ENCODE results near the gene DIP2C. TPM values are rescaled to one million over a fixed set of nuclear protein-coding genes. Genes with fewer than 3 reads are reported as not detected.
"Not testable (repeated sequence)": the region's sequence is repeated elsewhere in the genome, so short reads cannot be mapped to it uniquely, and the experiment has no call there.

The DIP2C gene
- total RNA-seq, 1 donor from 2014 or later = 10.1 TPM

GRCh38 chr10:586151-586550, 103.3 kb downstream of the DIP2C start:
- Mint-ChIP-seq H3K9me3 (peaks cover 3% of the 10 kb centered on the region), H3K36me3 (peaks cover 7% of the 10 kb centered on the region), H3K27me3 (ENCODE audit: insufficient read depth, low read depth) (no peaks in the 10 kb centered on the region), H3K27ac (no peak overlapping the region), H3K4me3 (no peak overlapping the region), H3K4me1 (peaks cover 35% of the 10 kb centered on the region)
- DNase-seq (ENCODE audit: low spot score) = no peak
- H3K4me1 ChIP-seq = peaks cover 8% of the 10 kb centered on the region
- no peaks in the 10 kb centered on the region for H3K36me3 ChIP-seq
- peaks cover 77% of the 10 kb centered on the region for H4K20me1 ChIP-seq (ENCODE audit: low read depth)
- H2AFZ ChIP-seq (replicated peaks) = no peak overlapping the region
- H3K79me2 ChIP-seq (ENCODE audit: low read depth) = peaks cover 80% of the 10 kb centered on the region
- TF ChIP-seq CTCF (IDR thresholded peaks at IDR 0.05) = no peak
- no peak overlapping the region for H3K4me2 ChIP-seq
- H3K27me3 ChIP-seq = no peaks in the 10 kb centered on the region
- no peak overlapping the region for H3K4me3 ChIP-seq
- peaks cover 7% of the 10 kb centered on the region for H3F3A ChIP-seq (ENCODE audit: low read depth)
- H3K9me3 ChIP-seq (ENCODE audit: low read depth) = no peaks in the 10 kb centered on the region
- H3K27ac ChIP-seq = no peak overlapping the region
- no peak overlapping the region for H3K9ac ChIP-seq

- Mint-ChIP-seq H3K4me1 (peaks cover 35% of the 10 kb centered on the region), H3K9me3 (peaks cover 3% of the 10 kb centered on the region), H3K27me3 (ENCODE audit: insufficient read depth, low read depth) (no peaks in the 10 kb centered on the region), H3K36me3 (peaks cover 3% of the 10 kb centered on the region), H3K4me3 (no peak overlapping the region), H3K27ac (no peak overlapping the region)
- Histone ChIP-seq H3F3A (ENCODE audit: low read depth) (peaks cover 13% of the 10 kb centered on the region), H3K79me2 (ENCODE audit: low read depth) (peaks cover 79% of the 10 kb centered on the region), H3K9me3 (ENCODE audit: low read depth) (no peaks in the 10 kb centered on the region), H4K20me1 (ENCODE audit: low read depth) (peaks cover 74% of the 10 kb centered on the region), H3K36me3 (no peaks in the 10 kb centered on the region), H2AFZ (replicated peaks) (no peak overlapping the region), H3K27me3 (no peaks in the 10 kb centered on the region), H3K4me2 (no peak overlapping the region), H3K27ac (no peak overlapping the region), H3K4me1 (peaks cover 8% of the 10 kb centered on the region), H3K9ac (no peak overlapping the region), H3K4me3 (no peak overlapping the region)
- no peak for DNase-seq (ENCODE audit: low spot score)
- peak; percentile 32 for TF ChIP-seq CTCF (IDR thresholded peaks at IDR 0.05)
- no peak for TF ChIP-seq EZH2 (IDR thresholded peaks at IDR 0.05)
Observed at GRCh38 chr10:585502-585901, 104.0 kb downstream of the DIP2C start.

GRCh38 chr10:584497-585290, 104.8 kb downstream of the DIP2C start:
- peaks cover 79% of the 10 kb centered on the region for H3K79me2 ChIP-seq (ENCODE audit: low read depth)
- H3K4me1 Mint-ChIP-seq = peaks cover 32% of the 10 kb centered on the region
- H3K4me3 Mint-ChIP-seq = not testable (repeated sequence)

GRCh38 chr10:583433-583832, 106.0 kb downstream of the DIP2C start:
- no peak overlapping the region for H2AFZ ChIP-seq (replicated peaks)
- DNase-seq (ENCODE audit: low spot score) = no peak
- peaks cover 8% of the 10 kb centered on the region for H3K4me1 ChIP-seq
- no peak overlapping the region for H3K4me2 ChIP-seq
- no peak overlapping the region for H3K27ac ChIP-seq
- no peak overlapping the region for H3K9ac ChIP-seq
- H3K36me3 Mint-ChIP-seq = peaks cover 2% of the 10 kb centered on the region
- H4K20me1 ChIP-seq (ENCODE audit: low read depth) = peaks cover 71% of the 10 kb centered on the region
- H3K4me1 Mint-ChIP-seq = peaks cover 32% of the 10 kb centered on the region
- H3K9me3 ChIP-seq (ENCODE audit: low read depth) = no peaks in the 10 kb centered on the region
- H3K27me3 ChIP-seq = no peaks in the 10 kb centered on the region
- no peaks in the 10 kb centered on the region for H3K36me3 ChIP-seq
- TF ChIP-seq EZH2phosphoT487 (IDR thresholded peaks at IDR 0.05) (no peak), EZH2 (IDR thresholded peaks at IDR 0.05) (no peak), CTCF (IDR thresholded peaks at IDR 0.05) (no peak)
- H3K27me3 Mint-ChIP-seq (ENCODE audit: insufficient read depth, low read depth) = no peaks in the 10 kb centered on the region
- H3K79me2 ChIP-seq (ENCODE audit: low read depth) = peaks cover 80% of the 10 kb centered on the region
- no peak overlapping the region for H3K4me3 Mint-ChIP-seq
- peaks cover 3% of the 10 kb centered on the region for H3K9me3 Mint-ChIP-seq
- no peak overlapping the region for H3K27ac Mint-ChIP-seq
- H3K4me3 ChIP-seq = no peak overlapping the region
- H3F3A ChIP-seq (ENCODE audit: low read depth) = peaks cover 33% of the 10 kb centered on the region

More at GRCh38 chr10:584497-585290, 104.8 kb downstream of the DIP2C start:
- H3K36me3 Mint-ChIP-seq; H2AFZ ChIP-seq (replicated peaks); H3K4me3 ChIP-seq; H3K9me3 Mint-ChIP-seq; H3K9me3 ChIP-seq (ENCODE audit: low read depth); H3K9ac ChIP-seq; H3K27me3 Mint-ChIP-seq (ENCODE audit: insufficient read depth, low read depth); DNase-seq (ENCODE audit: low spot score); H3K36me3 ChIP-seq; H3K4me2 ChIP-seq; H3K4me1 ChIP-seq; H3K27me3 ChIP-seq; H3K27ac ChIP-seq: not testable (repeated sequence)
- Histone ChIP-seq H4K20me1 (ENCODE audit: low read depth) (peaks cover 70% of the 10 kb centered on the region), H3F3A (ENCODE audit: low read depth) (peaks cover 21% of the 10 kb centered on the region)
- peak overlapping the region; percentile 9 for H3K27ac Mint-ChIP-seq

Measured in neural progenitor cell (in vitro differentiated cells).